SU-DHL-6 (cell line): ENCODE results near the gene APOF.
"Not testable (repeated sequence)": the region's sequence is repeated elsewhere in the genome, so short reads cannot be mapped to it uniquely, and the experiment has no call there.

Source experiments
- H2AFZ ChIP-seq: fragments of 200-600 bp; sonication (generic); 2 replicates; pipeline ENCODE4 v1.6.1; 2014; ENCODE audit warnings: low read depth, mild to moderate bottlenecking, moderate library complexity, mixed read lengths, antibody characterized with exemption, low read length; ENCODE audit not compliant: severe bottlenecking
- H3F3A ChIP-seq: fragments of 200-600 bp; shearing (Covaris generic); 2 replicates; pipeline ENCODE4 v1.6.0; 2016; ENCODE audit warnings: antibody characterized with exemption, mild to moderate bottlenecking; ENCODE audit not compliant: insufficient read depth
- H3K27ac ChIP-seq: fragments of 200-600 bp; sonication (generic); 2 replicates; pipeline ENCODE4 v1.5.1; 2016; ENCODE audit warnings: low read depth, mild to moderate bottlenecking, low read length, moderate library complexity, mixed read lengths
- H3K27me3 ChIP-seq: fragments of 200-600 bp; sonication (generic), shearing (Covaris generic); 2 replicates; pipeline ENCODE4 v1.6.0; 2014; ENCODE audit warnings: mild to moderate bottlenecking, low read length
- H3K36me3 ChIP-seq: fragments of 200-600 bp; sonication (generic); 2 replicates; pipeline ENCODE4 v1.6.1; 2014; ENCODE audit warnings: mild to moderate bottlenecking, low read length, mixed read lengths
- H3K4me2 ChIP-seq: fragments of 300-600, 200-600 bp; shearing (Covaris generic), sonication (generic); 2 replicates; pipeline ENCODE4 v1.6.0; 2014; ENCODE audit warnings: low read length, low read depth, mild to moderate bottlenecking; ENCODE audit not compliant: poor library complexity, severe bottlenecking
- H3K4me3 ChIP-seq: fragments of 200-600 bp; sonication (generic); 2 replicates; pipeline ENCODE4 v1.5.1; 2014; ENCODE audit warnings: antibody characterized with exemption, low read length, mild to moderate bottlenecking, mixed read lengths; ENCODE audit not compliant: insufficient read depth, poor library complexity, severe bottlenecking
- H3K79me2 ChIP-seq: fragments of 200-600 bp; sonication (generic); 2 replicates; pipeline ENCODE4 v1.6.1; 2014; ENCODE audit warnings: mild to moderate bottlenecking, low read length, moderate library complexity; ENCODE audit not compliant: insufficient read depth
- H3K9ac ChIP-seq: fragments of 200-600 bp; sonication (generic); 2 replicates; pipeline ENCODE4 v1.7.0; 2014; ENCODE audit warnings: mild to moderate bottlenecking, low read length
- H3K9me2 ChIP-seq: fragments of 200-600 bp; sonication (generic); replicated peaks from 2 replicates; pipeline ENCODE4 v1.6.1; 2014; ENCODE audit warnings: low read length; ENCODE audit not compliant: insufficient read depth
- H3K9me3 ChIP-seq: fragments of 200-600 bp; sonication (generic); 2 replicates; pipeline ENCODE4 v1.6.1; 2014; ENCODE audit warnings: low read length, mixed read lengths; ENCODE audit not compliant: insufficient read depth
- H4K20me1 ChIP-seq: fragments of 200-600 bp; sonication (generic); 2 replicates; pipeline ENCODE4 v1.6.1; 2014; ENCODE audit warnings: low read depth, mild to moderate bottlenecking, antibody characterized with exemption, low read length, moderate library complexity, mixed read lengths
- CTCF ChIP-seq: fragments of 200-600 bp; sonication (generic); IDR thresholded peaks from one replicate; pipeline ENCODE4 v1.5.1; 2017; ENCODE audit warnings: antibody characterized with exemption, mild to moderate bottlenecking, low read length, moderate library complexity; ENCODE audit not compliant: insufficient read depth, poor library complexity, severe bottlenecking
- EZH2phosphoT487 ChIP-seq: fragments of 200-600 bp; sonication (generic), shearing (Covaris generic); conservative IDR thresholded peaks from 2 replicates; pipeline ENCODE4 v1.6.1; 2018; ENCODE audit warnings: mild to moderate bottlenecking, antibody characterized with exemption, low read length, moderate library complexity, mixed read lengths

Gene APOF

GRCh38 chr12:56351325-56351724, 11.3 kb downstream of the APOF start:
- Histone ChIP-seq H3K9me2 (no peaks in the 10 kb centered on the region), H3K9me3 (no peaks in the 10 kb centered on the region), H3K36me3 (peaks cover 17% of the 10 kb centered on the region; the same call in 1 of the 2 replicates), H3K27ac (no peak overlapping the region), H3K9ac (no peak overlapping the region), H3K79me2 (no peaks in the 10 kb centered on the region), H4K20me1 (no peaks in the 10 kb centered on the region), H3K4me3 (no peak overlapping the region), H2AFZ (no peak overlapping the region), H3K27me3 (no peaks in the 10 kb centered on the region), H3K4me2 (no peak overlapping the region), H3F3A (no peaks in the 10 kb centered on the region; the same call in 1 of the 2 replicates)
- no peak for TF ChIP-seq EZH2phosphoT487
- no peak for TF ChIP-seq CTCF

- H3K27ac ChIP-seq: no peak overlapping the region
- H3K9me2 ChIP-seq: no peaks in the 10 kb centered on the region
- no peaks in the 10 kb centered on the region for H4K20me1 ChIP-seq
- no peak overlapping the region for H3K4me3 ChIP-seq
- H3K27me3 ChIP-seq: no peaks in the 10 kb centered on the region
- H3K4me2 ChIP-seq: no peak overlapping the region
- no peak overlapping the region for H2AFZ ChIP-seq
- no peak overlapping the region for H3K9ac ChIP-seq
- no peaks in the 10 kb centered on the region for H3K9me3 ChIP-seq
- peaks cover 17% of the 10 kb centered on the region; the same call in 1 of the 2 replicates for H3K36me3 ChIP-seq
- no peaks in the 10 kb centered on the region; the same call in 1 of the 2 replicates for H3F3A ChIP-seq
- TF ChIP-seq CTCF (no peak), EZH2phosphoT487 (no peak)
- H3K79me2 ChIP-seq: no peaks in the 10 kb centered on the region
Observed at GRCh38 chr12:56350662-56351061, 12.0 kb downstream of the APOF start.

DNA sequence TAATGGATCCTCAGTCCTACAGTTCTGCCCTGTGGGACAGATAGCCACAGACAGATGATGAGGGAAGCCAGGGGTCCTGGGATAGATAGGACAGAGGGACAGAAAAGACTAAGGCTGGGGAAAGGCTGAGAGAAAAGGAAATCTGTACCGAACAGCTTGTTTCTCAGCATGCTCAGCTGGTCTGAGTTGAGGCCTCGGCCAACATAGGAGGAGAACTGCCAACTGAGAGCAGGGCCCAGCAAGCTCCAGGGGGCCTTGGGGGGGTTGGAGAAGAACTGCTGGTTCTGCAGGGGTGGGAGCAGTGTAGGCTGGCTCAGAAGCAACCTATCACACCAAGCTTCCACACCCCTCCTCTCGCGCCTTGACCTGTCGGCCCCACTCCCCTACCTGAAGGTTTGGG, 13.9 kb downstream of the APOF start:
- no peaks in the 10 kb centered on the region; the same call in 1 of the 2 replicates for H3F3A ChIP-seq
- H4K20me1 ChIP-seq: no peaks in the 10 kb centered on the region
- no peak overlapping the region for H3K4me2 ChIP-seq
- no peak overlapping the region for H3K27ac ChIP-seq
- no peaks in the 10 kb centered on the region for H3K9me2 ChIP-seq
- H3K9me3 ChIP-seq: no peaks in the 10 kb centered on the region
- H2AFZ ChIP-seq: no peak overlapping the region
- TF ChIP-seq EZH2phosphoT487: no peak
- no peak for TF ChIP-seq CTCF
- H3K9ac ChIP-seq: no peak overlapping the region
- H3K36me3 ChIP-seq: peaks cover 12% of the 10 kb centered on the region; the same call in 1 of the 2 replicates
- H3K27me3 ChIP-seq: no peaks in the 10 kb centered on the region
- H3K4me3 ChIP-seq: no peak overlapping the region
- no peaks in the 10 kb centered on the region for H3K79me2 ChIP-seq

DNA sequence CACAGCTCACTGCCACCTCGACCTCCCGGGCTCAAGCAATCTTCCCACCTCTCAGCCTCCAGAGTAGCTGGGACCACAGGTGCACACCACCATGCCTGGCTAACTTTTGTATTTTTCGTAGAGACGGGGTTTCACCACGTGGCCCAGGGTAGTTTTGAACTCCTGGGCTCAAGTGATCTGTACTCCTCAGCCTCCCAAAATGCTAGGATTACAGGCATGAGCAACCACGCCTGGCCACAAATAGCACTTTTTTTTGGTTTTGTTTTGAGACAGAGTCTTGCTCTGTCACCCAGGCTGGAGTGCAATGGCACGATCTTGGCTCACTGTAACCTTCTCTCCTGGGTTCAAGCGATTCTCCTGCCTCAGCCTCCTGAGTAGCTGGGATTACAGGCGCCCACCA, 15.4 kb downstream of the APOF start:
- H3K27me3 ChIP-seq, H2AFZ ChIP-seq, H3K4me3 ChIP-seq, H3K79me2 ChIP-seq, H3K4me2 ChIP-seq, H3F3A ChIP-seq, H3K9ac ChIP-seq, H4K20me1 ChIP-seq, H3K9me2 ChIP-seq, H3K9me3 ChIP-seq, H3K27ac ChIP-seq: not testable (repeated sequence)
- peaks cover 12% of the 10 kb centered on the region; the same call in 1 of the 2 replicates for H3K36me3 ChIP-seq
